ENCODE measurements around the gene FMNL2. TPM values are rescaled to one million over a fixed set of nuclear protein-coding genes. Genes with fewer than 3 reads are reported as not detected.

FMNL2 gene
- total RNA-seq, 1 experiment from 2014 or later, result 28.1 TPM

DNA sequence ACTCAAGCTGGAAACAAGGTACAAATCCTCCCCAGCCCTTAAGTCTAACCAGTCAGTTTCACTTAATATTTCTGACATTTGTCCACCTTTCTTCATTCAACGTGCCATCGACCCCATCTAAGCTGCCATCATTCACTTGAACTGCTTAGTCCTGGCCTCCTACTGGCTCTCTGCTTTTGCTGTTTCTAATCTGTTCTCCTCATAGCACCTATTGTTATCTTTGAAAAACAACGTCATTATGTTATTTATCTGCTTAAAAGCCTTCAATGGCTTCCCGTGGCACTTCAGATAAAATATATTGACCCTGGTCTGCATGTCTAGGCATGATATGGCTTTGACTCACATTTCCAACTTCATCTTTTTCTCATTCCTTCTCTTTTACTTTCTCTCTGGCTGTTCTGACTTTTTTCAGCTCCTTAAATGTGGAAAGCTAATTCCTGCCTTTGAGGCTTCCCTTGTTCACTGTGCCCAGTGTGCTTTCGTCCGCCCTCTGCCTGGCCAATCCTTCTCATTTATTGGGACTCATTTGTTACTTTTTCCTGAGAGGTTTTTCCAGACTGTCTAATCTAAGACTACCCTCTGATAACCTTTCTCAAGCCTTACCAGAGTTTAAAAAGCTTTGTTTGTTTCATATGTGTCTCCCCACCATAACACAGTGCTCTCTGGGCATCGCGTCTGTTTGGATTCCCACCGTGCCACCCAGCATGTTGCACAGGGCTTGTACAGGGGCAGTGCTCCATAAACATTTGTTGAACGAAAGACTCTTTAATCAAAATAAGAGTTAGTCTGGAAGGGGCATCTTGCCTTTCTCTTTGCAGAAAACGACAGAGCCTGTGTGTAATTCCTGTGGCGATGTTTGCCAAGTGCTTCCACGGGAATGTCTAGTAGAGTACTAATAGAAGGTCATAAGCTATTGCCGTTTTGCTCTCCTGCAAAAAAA, 183.9 kb downstream of the FMNL2 start:
- CTCF ChIA-PET, result no interaction called here
- no peak overlapping the region for H3K4me3 ChIP-seq (replicated peaks in 1 of 2; ENCODE audit: low read depth in 1 of 2, low read length in 2 of 2)
- H4K20me1 ChIP-seq (ENCODE audit: insufficient read depth), result 0 out of 2 replicates have a peak, but pooled peaks cover 4% of the 10 kb centered on the region
- no peak overlapping the region for H3K9ac ChIP-seq (ENCODE audit: low read length)
- intact Hi-C loops (cut with micrococcal nuclease), result no loop called here
- no peaks in the 10 kb centered on the region for H3K9me3 ChIP-seq (ENCODE audit: control insufficient read depth in 1 of 2, insufficient read depth in 1 of 2, low read depth in 1 of 2, low read length in 2 of 2)
- H3K79me2 ChIP-seq (ENCODE audit: insufficient read depth, low read length), result peaks cover 19% of the 10 kb centered on the region
- no TSS peak for BruUV-seq (replicated peaks)
- H3K4me1 ChIP-seq (ENCODE audit: control insufficient read depth in 1 of 2, insufficient read depth in 2 of 2, low read length in 2 of 2), result peaks cover 0 to 1% of the 10 kb centered on the region in 2 experiments; a peak in 2 of 4 replicates
- no peak for DNase-seq (ENCODE audit: low read depth, low spot score)
- H3K27ac ChIP-seq (ENCODE audit: low read depth, low read length), result no peak overlapping the region
- H3K27me3 ChIP-seq (ENCODE audit: insufficient read depth, low read length), result no peaks in the 10 kb centered on the region
- H3K9me2 ChIP-seq (ENCODE audit: insufficient read depth), result no peaks in the 10 kb centered on the region
- no peak for ATAC-seq
- RAD21 ChIA-PET (ENCODE audit: low non-redundant PET in 1 of 2, low total read pairs in 2 of 2, uncharacterized antibody in 2 of 2, unreplicated experiment in 2 of 2), result no interaction called here
- H2AFZ ChIP-seq (ENCODE audit: low read depth, low read length, poor library complexity, severe bottlenecking), result no peak overlapping the region
- H3K4me2 ChIP-seq (ENCODE audit: low read length), result no peak overlapping the region
- TF ChIP-seq FOSL1 (IDR thresholded peaks at IDR 0.05; ENCODE audit: low read depth), result no peak
- H3K36me3 ChIP-seq (ENCODE audit: control insufficient read depth in 1 of 2, insufficient read depth in 2 of 2, low read length in 2 of 2), result no peaks in the 10 kb centered on the region
- POLR2A ChIA-PET, result no interaction called here

DNA sequence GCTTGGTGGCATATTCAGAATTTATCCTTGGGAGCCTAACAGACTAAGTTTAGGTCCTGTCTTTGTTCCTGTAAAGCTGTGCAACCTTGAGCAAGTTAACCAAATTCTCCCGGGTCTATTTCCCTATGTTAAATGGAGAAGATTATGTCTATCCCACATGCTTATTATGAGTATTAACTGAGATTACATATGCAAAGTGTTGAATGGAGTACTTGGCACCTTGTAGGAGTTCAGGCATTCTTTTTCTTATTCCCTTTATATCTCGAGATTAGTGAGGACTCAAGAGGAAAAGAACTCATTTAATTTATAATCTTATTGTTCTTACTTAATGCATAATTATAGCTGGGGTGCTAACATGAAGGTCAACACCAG, 184.6 kb downstream of the FMNL2 start:
- Histone ChIP-seq H3K9ac (ENCODE audit: low read length) (no peak overlapping the region), H4K20me1 (ENCODE audit: insufficient read depth) (0 out of 2 replicates have a peak, but pooled peaks cover 4% of the 10 kb centered on the region), H3K4me3 (replicated peaks in 1 of 2; ENCODE audit: low read depth in 1 of 2, low read length in 2 of 2) (no peak overlapping the region), H3K36me3 (ENCODE audit: control insufficient read depth in 1 of 2, insufficient read depth in 2 of 2, low read length in 2 of 2) (no peaks in the 10 kb centered on the region), H2AFZ (ENCODE audit: low read depth, low read length, poor library complexity, severe bottlenecking) (no peak overlapping the region), H3K4me1 (ENCODE audit: control insufficient read depth in 1 of 2, insufficient read depth in 2 of 2, low read length in 2 of 2) (peaks cover 0 to 2% of the 10 kb centered on the region in 2 experiments; a peak in 1 of 4 replicates), H3K9me3 (ENCODE audit: control insufficient read depth in 1 of 2, insufficient read depth in 1 of 2, low read depth in 1 of 2, low read length in 2 of 2) (no peaks in the 10 kb centered on the region), H3K27me3 (ENCODE audit: insufficient read depth, low read length) (no peaks in the 10 kb centered on the region), H3K79me2 (ENCODE audit: insufficient read depth, low read length) (peaks cover 19% of the 10 kb centered on the region), H3K27ac (ENCODE audit: low read depth, low read length) (no peak overlapping the region), H3K4me2 (ENCODE audit: low read length) (no peak overlapping the region), H3K9me2 (ENCODE audit: insufficient read depth) (no peaks in the 10 kb centered on the region)
- no peak for ATAC-seq
- TF ChIP-seq ZFX (IDR thresholded peaks at IDR 0.05) (no peak), CBX3 (IDR thresholded peaks at IDR 0.05; ENCODE audit: low read depth) (no peak), ZNF274 (IDR thresholded peaks at IDR 0.05; ENCODE audit: low read depth, low read length) (no peak), EZH2phosphoT487 (IDR thresholded peaks at IDR 0.05; ENCODE audit: borderline replicate concordance) (no peak), RAD21 (IDR thresholded peaks at IDR 0.05; ENCODE audit: low read depth) (no peak), JUND (IDR thresholded peaks at IDR 0.05) (no peak), POLR2A (IDR thresholded peaks at IDR 0.05; ENCODE audit: borderline replicate concordance, extremely low read depth, insufficient read depth, insufficient read length) (no peak), CEBPB (IDR thresholded peaks at IDR 0.05; ENCODE audit: low read depth) (no peak), SRF (IDR thresholded peaks at IDR 0.05; ENCODE audit: low read depth) (no peak)
- TF ChIP-seq, protein P1, sequence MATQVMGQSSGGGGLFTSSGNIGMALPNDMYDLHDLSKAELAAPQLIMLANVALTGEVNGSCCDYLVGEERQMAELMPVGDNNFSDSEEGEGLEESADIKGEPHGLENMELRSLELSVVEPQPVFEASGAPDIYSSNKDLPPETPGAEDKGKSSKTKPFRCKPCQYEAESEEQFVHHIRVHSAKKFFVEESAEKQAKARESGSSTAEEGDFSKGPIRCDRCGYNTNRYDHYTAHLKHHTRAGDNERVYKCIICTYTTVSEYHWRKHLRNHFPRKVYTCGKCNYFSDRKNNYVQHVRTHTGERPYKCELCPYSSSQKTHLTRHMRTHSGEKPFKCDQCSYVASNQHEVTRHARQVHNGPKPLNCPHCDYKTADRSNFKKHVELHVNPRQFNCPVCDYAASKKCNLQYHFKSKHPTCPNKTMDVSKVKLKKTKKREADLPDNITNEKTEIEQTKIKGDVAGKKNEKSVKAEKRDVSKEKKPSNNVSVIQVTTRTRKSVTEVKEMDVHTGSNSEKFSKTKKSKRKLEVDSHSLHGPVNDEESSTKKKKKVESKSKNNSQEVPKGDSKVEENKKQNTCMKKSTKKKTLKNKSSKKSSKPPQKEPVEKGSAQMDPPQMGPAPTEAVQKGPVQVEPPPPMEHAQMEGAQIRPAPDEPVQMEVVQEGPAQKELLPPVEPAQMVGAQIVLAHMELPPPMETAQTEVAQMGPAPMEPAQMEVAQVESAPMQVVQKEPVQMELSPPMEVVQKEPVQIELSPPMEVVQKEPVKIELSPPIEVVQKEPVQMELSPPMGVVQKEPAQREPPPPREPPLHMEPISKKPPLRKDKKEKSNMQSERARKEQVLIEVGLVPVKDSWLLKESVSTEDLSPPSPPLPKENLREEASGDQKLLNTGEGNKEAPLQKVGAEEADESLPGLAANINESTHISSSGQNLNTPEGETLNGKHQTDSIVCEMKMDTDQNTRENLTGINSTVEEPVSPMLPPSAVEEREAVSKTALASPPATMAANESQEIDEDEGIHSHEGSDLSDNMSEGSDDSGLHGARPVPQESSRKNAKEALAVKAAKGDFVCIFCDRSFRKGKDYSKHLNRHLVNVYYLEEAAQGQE (IDR thresholded peaks at IDR 0.05; ENCODE audit: low read depth), result no peak
- TF ChIP-seq, protein P2, sequence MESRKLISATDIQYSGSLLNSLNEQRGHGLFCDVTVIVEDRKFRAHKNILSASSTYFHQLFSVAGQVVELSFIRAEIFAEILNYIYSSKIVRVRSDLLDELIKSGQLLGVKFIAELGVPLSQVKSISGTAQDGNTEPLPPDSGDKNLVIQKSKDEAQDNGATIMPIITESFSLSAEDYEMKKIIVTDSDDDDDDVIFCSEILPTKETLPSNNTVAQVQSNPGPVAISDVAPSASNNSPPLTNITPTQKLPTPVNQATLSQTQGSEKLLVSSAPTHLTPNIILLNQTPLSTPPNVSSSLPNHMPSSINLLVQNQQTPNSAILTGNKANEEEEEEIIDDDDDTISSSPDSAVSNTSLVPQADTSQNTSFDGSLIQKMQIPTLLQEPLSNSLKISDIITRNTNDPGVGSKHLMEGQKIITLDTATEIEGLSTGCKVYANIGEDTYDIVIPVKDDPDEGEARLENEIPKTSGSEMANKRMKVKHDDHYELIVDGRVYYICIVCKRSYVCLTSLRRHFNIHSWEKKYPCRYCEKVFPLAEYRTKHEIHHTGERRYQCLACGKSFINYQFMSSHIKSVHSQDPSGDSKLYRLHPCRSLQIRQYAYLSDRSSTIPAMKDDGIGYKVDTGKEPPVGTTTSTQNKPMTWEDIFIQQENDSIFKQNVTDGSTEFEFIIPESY (IDR thresholded peaks at IDR 0.05; ENCODE audit: extremely low read depth, insufficient replicate concordance, low read length), result no peak
- TF ChIP-seq, protein P3, sequence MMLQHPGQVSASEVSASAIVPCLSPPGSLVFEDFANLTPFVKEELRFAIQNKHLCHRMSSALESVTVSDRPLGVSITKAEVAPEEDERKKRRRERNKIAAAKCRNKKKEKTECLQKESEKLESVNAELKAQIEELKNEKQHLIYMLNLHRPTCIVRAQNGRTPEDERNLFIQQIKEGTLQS (IDR thresholded peaks at IDR 0.05), result no peak
- ChIA-PET RAD21 (ENCODE audit: low non-redundant PET in 1 of 2, low total read pairs in 2 of 2, uncharacterized antibody in 2 of 2, unreplicated experiment in 2 of 2) (no interaction called here), CTCF (no interaction called here), POLR2A (no interaction called here)
- no TSS peak for BruUV-seq (replicated peaks)
- no peak for DNase-seq (ENCODE audit: low read depth, low spot score)
- intact Hi-C loops (cut with micrococcal nuclease), result no loop called here

Measured in HCT116 (cell line).